GM12891 (cell line): ENCODE measurements around the gene DNASE1L2.

Source experiments
- POLR2A ChIP-seq: IDR thresholded peaks from 2 replicates; pipeline ENCODE4 v1.6.1; 2011; ENCODE audit warnings: low read depth, low read length, control low read depth
- POLR2AphosphoS5 ChIP-seq: IDR thresholded peaks from 2 replicates; pipeline ENCODE4 v1.6.1; 2011; ENCODE audit warnings: low read depth, low read length, control low read depth
- TAF1 ChIP-seq: IDR thresholded peaks from 2 replicates; pipeline ENCODE4 v1.6.1; 2011; ENCODE audit warnings: low read depth, low read length, control low read depth

DNA sequence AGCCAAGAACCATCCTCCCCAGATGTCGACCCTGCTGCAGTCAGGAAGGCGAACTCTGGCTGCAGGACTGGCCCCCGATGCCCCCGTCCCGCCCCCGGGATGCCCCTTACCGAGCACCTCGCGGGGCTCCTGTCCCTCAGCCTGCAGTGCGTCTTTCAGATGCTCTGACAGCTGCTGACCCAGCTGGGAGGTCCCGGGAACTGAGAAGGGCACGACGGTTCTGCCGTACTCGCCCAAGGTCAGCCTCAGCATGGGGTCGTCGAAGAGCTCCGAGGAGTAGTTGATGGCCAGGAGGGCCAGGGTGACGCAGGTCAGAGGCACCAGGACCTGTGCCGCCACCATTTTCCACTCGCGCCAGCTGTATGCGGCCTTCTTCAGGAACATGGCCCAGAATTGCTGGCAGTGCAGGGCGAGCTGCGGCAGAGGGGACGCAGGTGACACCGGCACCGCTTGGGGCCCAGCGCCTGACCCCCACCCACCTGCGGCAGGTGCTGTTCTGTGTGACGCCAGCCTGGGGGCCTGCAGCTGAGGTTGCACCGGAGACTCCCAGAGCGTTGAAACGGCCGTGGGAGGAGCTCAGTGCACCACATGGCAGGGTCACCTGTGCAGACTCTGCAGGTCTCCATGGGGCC lies 51.8 kb downstream of the DNASE1L2 start:
- no peak for TF ChIP-seq POLR2AphosphoS5
- TF ChIP-seq POLR2A = no peak
- no peak for TF ChIP-seq TAF1
